Measurements from ENCODE around the gene REG3G. TPM values are rescaled to one million over a fixed set of nuclear protein-coding genes. Genes with fewer than 3 reads are reported as not detected.

The REG3G gene
- total RNA-seq, 2 donors from 2014 or later: not detected

DNA sequence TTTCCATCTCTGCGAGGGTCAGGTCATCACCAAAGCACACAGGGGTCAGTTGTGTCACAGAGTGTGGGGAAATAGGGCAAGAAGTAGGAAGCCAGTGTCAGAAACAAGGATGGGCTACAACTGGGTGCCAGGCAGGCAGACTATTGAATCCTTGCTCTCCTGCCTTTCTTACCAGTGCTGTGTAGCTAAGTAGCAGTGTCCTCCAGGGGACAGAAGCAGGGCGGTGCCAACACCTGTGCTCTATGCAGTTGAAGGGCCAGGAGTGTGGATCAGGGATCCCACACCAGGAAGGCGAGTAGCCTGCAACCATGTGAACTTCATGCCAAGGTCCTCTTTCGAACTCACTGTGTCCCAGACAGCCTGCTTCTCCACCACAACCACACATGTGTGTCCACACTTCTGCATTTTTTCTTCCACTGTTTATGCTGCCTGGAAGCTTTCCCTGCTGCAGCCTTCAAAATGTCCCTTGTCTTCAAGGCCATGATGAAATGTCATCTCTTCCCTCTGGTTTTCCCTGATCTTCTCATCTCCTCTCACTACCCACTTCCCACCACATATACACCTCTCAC, 25.4 kb upstream of the REG3G start:
- no peak for DNase-seq
- no peak overlapping the region for H3K27ac ChIP-seq (ENCODE audit: low read depth, low read length)
- no peak overlapping the region for H3K9ac ChIP-seq (ENCODE audit: extremely low read depth, low read length, poor library complexity, severe bottlenecking)
- no peak overlapping the region for H3K4me3 ChIP-seq (ENCODE audit: low read length)
- peaks cover 36% of the 10 kb centered on the region for H3K27me3 ChIP-seq (ENCODE audit: control insufficient read depth, insufficient read depth, low read length, poor library complexity, severe bottlenecking)
- H3K36me3 ChIP-seq (ENCODE audit: control insufficient read depth, insufficient read depth, low read length): no peaks in the 10 kb centered on the region
- H3K9me3 ChIP-seq (ENCODE audit: control insufficient read depth, low read length): no peaks in the 10 kb centered on the region
- Mint-ChIP-seq H3K27me3 (ENCODE audit: insufficient read depth) (peaks cover 33% of the 10 kb centered on the region), H3K4me3 (no peak overlapping the region), H3K27ac (no peak overlapping the region), H3K36me3 (ENCODE audit: low read depth) (no peaks in the 10 kb centered on the region), H3K4me1 (peaks cover 1% of the 10 kb centered on the region), H3K9me3 (peaks cover 2% of the 10 kb centered on the region)
- 64 to 82% methylated on average over 2 to 4 of the region's 4 CpGs for WGBS, 2 experiments (ENCODE audit: insufficient coverage in 1 of 2, insufficient read length in 1 of 2)
- TF ChIP-seq CTCF (conservative IDR thresholded peaks at IDR 0.05): no peak
- H3K4me1 ChIP-seq (ENCODE audit: control insufficient read depth, insufficient read depth, low read length): no peaks in the 10 kb centered on the region

DNA sequence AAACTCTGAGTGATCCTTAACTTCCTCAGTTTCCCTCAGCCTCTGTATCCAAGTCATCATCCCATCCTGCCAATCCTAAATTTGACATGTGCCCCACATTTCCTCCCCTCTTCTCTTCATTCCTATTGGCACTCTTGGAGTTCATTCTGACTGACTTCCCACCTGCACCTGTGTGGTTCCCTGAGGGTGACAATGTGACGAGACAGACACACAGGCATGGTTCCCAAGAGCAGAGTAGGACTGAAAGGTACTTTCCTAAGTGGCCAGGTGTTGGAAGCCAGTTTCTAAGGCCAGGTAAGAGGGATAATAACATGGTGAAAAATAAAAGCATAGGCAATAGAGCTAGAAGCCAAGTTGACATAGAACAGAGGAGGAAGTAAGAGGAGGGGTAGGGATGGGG, 24.2 kb upstream of the REG3G start:
- Mint-ChIP-seq H3K27ac (no peak overlapping the region), H3K9me3 (peaks cover 2% of the 10 kb centered on the region), H3K4me1 (peaks cover 6% of the 10 kb centered on the region), H3K36me3 (ENCODE audit: low read depth) (no peaks in the 10 kb centered on the region), H3K4me3 (no peak overlapping the region), H3K27me3 (ENCODE audit: insufficient read depth) (peaks cover 24% of the 10 kb centered on the region)
- Histone ChIP-seq H3K36me3 (ENCODE audit: control insufficient read depth, insufficient read depth, low read length) (no peaks in the 10 kb centered on the region), H3K27me3 (ENCODE audit: control insufficient read depth, insufficient read depth, low read length, poor library complexity, severe bottlenecking) (peaks cover 28% of the 10 kb centered on the region), H3K4me3 (ENCODE audit: low read length) (no peak overlapping the region), H3K4me1 (ENCODE audit: control insufficient read depth, insufficient read depth, low read length) (no peaks in the 10 kb centered on the region), H3K9me3 (ENCODE audit: control insufficient read depth, low read length) (no peaks in the 10 kb centered on the region), H3K9ac (ENCODE audit: extremely low read depth, low read length, poor library complexity, severe bottlenecking) (no peak overlapping the region), H3K27ac (ENCODE audit: low read depth, low read length) (no peak overlapping the region)
- no peak for TF ChIP-seq CTCF (conservative IDR thresholded peaks at IDR 0.05)
- DNase-seq: no peak
- 90% methylated on average over 1 of the region's 1 CpG; no CpG with 5 or more reads in 1 of the 2 experiments for WGBS, 2 experiments (ENCODE audit: insufficient coverage in 1 of 2, insufficient read length in 1 of 2)

DNA sequence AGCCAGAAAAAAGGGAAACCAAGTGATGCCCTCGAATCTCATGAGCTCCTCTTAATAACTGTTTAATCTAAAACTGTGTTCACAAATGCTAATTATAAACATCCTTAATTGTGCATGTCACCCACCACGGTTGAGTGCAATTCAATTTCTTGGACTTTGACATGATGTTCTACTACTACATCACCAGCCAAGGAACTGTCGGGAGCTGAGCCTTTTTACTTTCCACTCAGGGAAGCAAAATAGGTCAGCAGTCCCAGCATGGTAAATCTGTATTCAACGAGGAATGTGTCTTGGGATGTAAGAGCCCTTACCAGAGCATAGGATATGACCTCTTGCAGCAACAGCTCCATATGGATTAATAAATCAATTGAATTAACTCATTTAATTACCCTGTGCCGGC, 20.8 kb upstream of the REG3G start:
- Histone ChIP-seq H3K27me3 (ENCODE audit: control insufficient read depth, insufficient read depth, low read length, poor library complexity, severe bottlenecking) (peaks cover 4% of the 10 kb centered on the region), H3K4me1 (ENCODE audit: control insufficient read depth, insufficient read depth, low read length) (no peaks in the 10 kb centered on the region), H3K36me3 (ENCODE audit: control insufficient read depth, insufficient read depth, low read length) (no peaks in the 10 kb centered on the region), H3K27ac (ENCODE audit: low read depth, low read length) (no peak overlapping the region), H3K9ac (ENCODE audit: extremely low read depth, low read length, poor library complexity, severe bottlenecking) (no peak overlapping the region), H3K4me3 (ENCODE audit: low read length) (no peak overlapping the region), H3K9me3 (ENCODE audit: control insufficient read depth, low read length) (no peaks in the 10 kb centered on the region)
- TF ChIP-seq CTCF (conservative IDR thresholded peaks at IDR 0.05): no peak
- Mint-ChIP-seq H3K9me3 (peaks cover 2% of the 10 kb centered on the region), H3K4me1 (peaks cover 8% of the 10 kb centered on the region), H3K27ac (no peak overlapping the region), H3K27me3 (ENCODE audit: insufficient read depth) (no peaks in the 10 kb centered on the region), H3K4me3 (no peak overlapping the region), H3K36me3 (ENCODE audit: low read depth) (no peaks in the 10 kb centered on the region)
- DNase-seq: no peak
- 83 to 89% methylated on average over 1 to 5 of the region's 5 CpGs for WGBS, 2 experiments (ENCODE audit: insufficient coverage in 1 of 2, insufficient read length in 1 of 2)
